Endothelial cell (in vitro differentiated cells): ENCODE data around the gene GBA2. TPM values are rescaled to one million over a fixed set of nuclear protein-coding genes. Genes with fewer than 3 reads are reported as not detected.

Experiments used
- DNase-seq: peaks from one replicate; pipeline ENCODE4 v3.0.0; 2021; ENCODE audit warnings: low spot score
- H3K27ac Mint-ChIP-seq: one replicate; pipeline ENCODE4 v1.8.0; 2021; ENCODE audit warnings: mixed read lengths, inconsistent platforms; ENCODE audit not compliant: unreplicated experiment
- H3K27me3 Mint-ChIP-seq: one replicate; pipeline ENCODE4 v1.8.0; 2021; ENCODE audit warnings: mild to moderate bottlenecking, moderate library complexity, mixed read lengths, inconsistent platforms; ENCODE audit not compliant: unreplicated experiment
- H3K36me3 Mint-ChIP-seq: one replicate; pipeline ENCODE4 v1.8.0; 2021; ENCODE audit warnings: mild to moderate bottlenecking, low read depth, mixed read lengths, inconsistent platforms; ENCODE audit not compliant: unreplicated experiment
- H3K4me1 Mint-ChIP-seq: one replicate; pipeline ENCODE4 v1.8.0; 2021; ENCODE audit warnings: mild to moderate bottlenecking, mixed read lengths, inconsistent platforms; ENCODE audit not compliant: unreplicated experiment
- H3K4me3 Mint-ChIP-seq: one replicate; pipeline ENCODE4 v1.8.0; 2021; ENCODE audit warnings: mild to moderate bottlenecking, mixed read lengths, inconsistent platforms; ENCODE audit not compliant: unreplicated experiment
- H3K9me3 Mint-ChIP-seq: one replicate; pipeline ENCODE4 v1.8.0; 2021; ENCODE audit warnings: mixed read lengths, inconsistent platforms; ENCODE audit not compliant: unreplicated experiment
- CTCF ChIP-seq: fragments of 200-600 bp; sonication (generic); IDR thresholded peaks from one replicate; pipeline ENCODE4 v1.5.0; 2021; ENCODE audit warnings: antibody characterized with exemption; ENCODE audit not compliant: unreplicated experiment
- total RNA-seq: library from RNA; stranded (reverse); fragmentation: NEBNext Ultra II Directional; extraction: Animal tissue kit (Norgen Biotek cat#: 25700); gene quantifications from one replicate; pipeline ENCODE4 v1.2.1, GENCODE V29; 2021; ENCODE audit not compliant: unreplicated experiment

Gene GBA2
- total RNA-seq, 1 donor from 2014 or later = 200 TPM

DNA sequence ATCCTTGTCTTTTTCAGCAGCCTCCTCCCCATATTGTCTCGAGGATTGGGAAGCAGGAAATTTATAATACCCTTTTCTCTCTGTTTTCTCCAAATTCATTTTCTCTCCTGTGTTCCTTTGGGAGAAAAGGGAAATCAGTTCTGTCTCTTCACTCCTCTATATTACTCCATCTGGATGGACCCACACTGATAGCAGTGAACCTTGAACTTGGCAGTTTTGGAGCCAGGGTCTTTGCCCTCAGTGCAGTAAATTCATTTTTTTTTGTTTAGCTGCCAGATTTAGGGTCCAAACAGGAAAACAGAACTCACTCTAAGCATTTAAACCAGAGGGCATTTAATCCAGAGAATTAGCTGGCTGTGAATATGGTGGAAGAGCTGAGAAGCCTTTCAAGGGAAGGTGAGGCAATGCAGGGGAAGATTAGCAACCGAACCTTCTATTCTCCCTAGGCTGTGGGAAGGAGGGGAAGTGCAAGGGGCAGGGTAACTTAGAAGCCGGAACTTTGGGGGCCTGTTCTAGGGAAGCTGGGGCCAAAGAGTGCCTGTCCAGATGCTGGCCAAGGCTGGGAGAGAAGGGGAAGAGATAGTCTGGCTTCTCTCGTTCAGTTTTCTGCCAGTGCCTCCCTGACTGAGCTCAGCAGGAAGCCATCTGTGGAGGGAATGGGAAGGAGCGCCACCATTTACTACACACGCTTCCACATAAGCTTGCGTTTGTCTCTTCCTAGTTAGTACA, 26.0 kb upstream of the GBA2 start:
- no peaks in the 10 kb centered on the region for H3K36me3 Mint-ChIP-seq
- DNase-seq = peak; percentile 18
- H3K27ac Mint-ChIP-seq = peak overlapping the region; percentile 74
- H3K27me3 Mint-ChIP-seq = no peaks in the 10 kb centered on the region
- no peaks in the 10 kb centered on the region for H3K9me3 Mint-ChIP-seq
- peaks cover 16% of the 10 kb centered on the region for H3K4me1 Mint-ChIP-seq
- TF ChIP-seq CTCF = no peak
- no peak overlapping the region for H3K4me3 Mint-ChIP-seq

DNA sequence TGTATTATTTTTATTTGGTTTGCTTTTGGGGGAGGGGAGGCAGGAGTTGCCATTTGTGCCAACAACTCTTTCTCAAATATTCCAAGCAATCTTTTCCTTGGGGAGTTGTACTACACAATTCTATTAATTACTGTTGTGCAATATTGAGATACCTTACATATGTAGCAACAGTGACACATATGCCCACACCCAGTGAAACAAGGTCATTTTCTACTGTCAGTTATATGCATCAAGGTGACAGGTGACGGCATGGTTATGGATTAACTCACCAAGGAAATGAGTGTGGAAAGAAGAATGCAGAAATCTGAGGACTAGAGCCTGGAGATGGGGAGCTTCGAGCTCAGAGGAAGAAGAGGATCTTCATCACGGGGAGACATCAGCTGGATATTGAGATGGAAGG, 22.9 kb upstream of the GBA2 start:
- H3K9me3 Mint-ChIP-seq = no peaks in the 10 kb centered on the region

GRCh38 chr9:35771534-35771933, 22.5 kb upstream of the GBA2 start:
- Mint-ChIP-seq H3K27ac (no peak overlapping the region), H3K4me1 (peaks cover 16% of the 10 kb centered on the region), H3K27me3 (peaks cover 3% of the 10 kb centered on the region), H3K36me3 (no peaks in the 10 kb centered on the region), H3K4me3 (no peak overlapping the region), H3K9me3 (no peaks in the 10 kb centered on the region)
- DNase-seq = no peak
- no peak for TF ChIP-seq CTCF

More for the DNA sequence above, 22.9 kb upstream of the GBA2 start:
- Mint-ChIP-seq H3K4me1 (peaks cover 16% of the 10 kb centered on the region), H3K4me3 (no peak overlapping the region), H3K36me3 (no peaks in the 10 kb centered on the region), H3K27ac (no peak overlapping the region), H3K27me3 (peaks cover 3% of the 10 kb centered on the region)
- DNase-seq = no peak
- TF ChIP-seq CTCF = no peak

DNA sequence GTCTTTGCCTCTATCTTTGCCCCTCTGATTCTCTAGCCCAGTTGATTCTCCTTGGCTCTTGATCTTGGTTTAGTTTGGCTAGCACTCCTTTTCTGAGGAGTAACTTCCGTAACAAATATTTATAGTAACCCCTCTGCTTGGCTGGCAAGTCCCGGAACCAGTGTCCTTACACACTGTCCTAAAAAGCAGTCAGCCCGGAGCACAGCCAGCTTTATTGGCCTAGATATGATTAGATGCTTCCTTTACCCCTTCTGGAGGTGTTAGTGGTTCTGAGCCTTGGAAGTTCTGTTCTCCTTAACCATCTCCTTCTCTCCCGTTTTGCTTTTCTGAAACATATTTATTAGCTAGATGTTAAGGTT, 22.0 kb upstream of the GBA2 start:
- no peak for TF ChIP-seq CTCF
- no peak for DNase-seq
- H3K9me3 Mint-ChIP-seq = no peaks in the 10 kb centered on the region
- H3K4me3 Mint-ChIP-seq = no peak overlapping the region
- H3K27me3 Mint-ChIP-seq = peaks cover 3% of the 10 kb centered on the region
- H3K27ac Mint-ChIP-seq = no peak overlapping the region
- H3K4me1 Mint-ChIP-seq = peaks cover 14% of the 10 kb centered on the region
- H3K36me3 Mint-ChIP-seq = no peaks in the 10 kb centered on the region

DNA sequence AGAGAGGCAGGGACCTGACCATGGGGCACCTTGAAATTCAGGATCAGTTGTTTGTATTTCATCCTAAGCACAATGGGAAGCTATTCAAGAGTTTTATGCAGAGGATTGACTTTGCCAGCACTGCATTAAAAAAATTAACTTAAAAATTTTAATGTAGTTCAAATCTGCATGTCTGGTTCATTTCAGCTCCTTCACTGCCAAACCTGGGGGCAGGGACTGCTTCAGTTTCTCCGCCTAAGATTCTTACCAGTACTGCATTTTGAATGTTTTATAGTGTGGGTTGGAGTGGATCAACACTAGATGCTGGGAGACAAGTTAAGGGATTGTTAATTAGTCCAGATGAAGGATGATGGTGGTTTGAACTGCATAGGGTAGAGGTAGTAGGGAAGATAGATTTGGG, 20.7 kb upstream of the GBA2 start:
- no peaks in the 10 kb centered on the region for H3K9me3 Mint-ChIP-seq
- H3K4me1 Mint-ChIP-seq = peaks cover under 1% of the 10 kb centered on the region
- DNase-seq = no peak
- H3K36me3 Mint-ChIP-seq = no peaks in the 10 kb centered on the region
- TF ChIP-seq CTCF = no peak
- no peak overlapping the region for H3K27ac Mint-ChIP-seq
- H3K27me3 Mint-ChIP-seq = peaks cover 3% of the 10 kb centered on the region
- no peak overlapping the region for H3K4me3 Mint-ChIP-seq
